Progenitor cell of endocrine pancreas (in vitro differentiated cells): ENCODE data around the gene CLCN6. TPM values are rescaled to one million over a fixed set of nuclear protein-coding genes. Genes with fewer than 3 reads are reported as not detected.

ENCODE experiments used
- DNase-seq: peaks from one replicate; pipeline ENCODE4 v3.0.0; 2021; ENCODE audit warnings: low spot score; ENCODE audit not compliant: unreplicated experiment
- H3K27ac Mint-ChIP-seq: 2 replicates; pipeline ENCODE4 v1.8.0; 2021; ENCODE audit warnings: mild to moderate bottlenecking, moderate library complexity, mixed read lengths
- H3K27me3 Mint-ChIP-seq: 2 replicates; pipeline ENCODE4 v1.8.0; 2021; ENCODE audit warnings: mixed read lengths
- H3K36me3 Mint-ChIP-seq: 2 replicates; pipeline ENCODE4 v1.8.0; 2022; ENCODE audit warnings: mixed read lengths; ENCODE audit not compliant: insufficient read depth
- H3K4me1 Mint-ChIP-seq: 2 replicates; pipeline ENCODE4 v1.8.0; 2021; ENCODE audit warnings: low read depth, mixed read lengths
- H3K4me3 Mint-ChIP-seq: 2 replicates; pipeline ENCODE4 v1.8.0; 2021; ENCODE audit warnings: low read depth, mild to moderate bottlenecking, moderate library complexity, mixed read lengths
- H3K9me3 Mint-ChIP-seq: 2 replicates; pipeline ENCODE4 v1.8.0; 2021; ENCODE audit warnings: low read depth, mixed read lengths
- CTCF ChIP-seq: fragments of 200-600 bp; sonication (generic); IDR thresholded peaks from one replicate; pipeline ENCODE4 v1.5.0; 2021; ENCODE audit warnings: antibody characterized with exemption, mild to moderate bottlenecking; ENCODE audit not compliant: unreplicated experiment
- total RNA-seq: library from RNA; stranded (reverse); gene quantifications from 2 replicates; pipeline ENCODE4 v1.2.1, GENCODE V29; 2021

CLCN6 gene
- total RNA-seq, 1 donor from 2014 or later = 44.3 TPM

GRCh38 chr1:11862890-11863289, 56.9 kb downstream of the CLCN6 start:
- no peak for TF ChIP-seq CTCF
- no peak overlapping the region for H3K27ac Mint-ChIP-seq
- no peaks in the 10 kb centered on the region for H3K36me3 Mint-ChIP-seq
- no peak for DNase-seq
- no peak overlapping the region for H3K4me3 Mint-ChIP-seq
- peaks cover 46% of the 10 kb centered on the region for H3K27me3 Mint-ChIP-seq
- H3K9me3 Mint-ChIP-seq = no peaks in the 10 kb centered on the region
- peaks cover 2% of the 10 kb centered on the region for H3K4me1 Mint-ChIP-seq

GRCh38 chr1:11868331-11868980, 62.5 kb downstream of the CLCN6 start:
- no peak for TF ChIP-seq CTCF
- Mint-ChIP-seq H3K9me3 (no peaks in the 10 kb centered on the region), H3K27me3 (peaks cover 4% of the 10 kb centered on the region), H3K4me3 (no peak overlapping the region), H3K36me3 (no peaks in the 10 kb centered on the region), H3K27ac (no peak overlapping the region), H3K4me1 (no peaks in the 10 kb centered on the region)
- no peak for DNase-seq

GRCh38 chr1:11869104-11869503, 63.1 kb downstream of the CLCN6 start:
- no peak overlapping the region for H3K27ac Mint-ChIP-seq
- no peak overlapping the region for H3K4me3 Mint-ChIP-seq
- H3K9me3 Mint-ChIP-seq = no peaks in the 10 kb centered on the region
- H3K27me3 Mint-ChIP-seq = peaks cover 4% of the 10 kb centered on the region
- TF ChIP-seq CTCF = no peak
- H3K36me3 Mint-ChIP-seq = no peaks in the 10 kb centered on the region
- no peaks in the 10 kb centered on the region for H3K4me1 Mint-ChIP-seq
- no peak for DNase-seq

GRCh38 chr1:11869650-11870207, 63.7 kb downstream of the CLCN6 start:
- no peak for TF ChIP-seq CTCF
- Mint-ChIP-seq H3K4me3 (no peak overlapping the region), H3K27ac (no peak overlapping the region), H3K36me3 (no peaks in the 10 kb centered on the region), H3K27me3 (peaks cover 2% of the 10 kb centered on the region), H3K4me1 (no peaks in the 10 kb centered on the region), H3K9me3 (no peaks in the 10 kb centered on the region)
- no peak for DNase-seq

- no peak for DNase-seq
- H3K4me3 Mint-ChIP-seq = no peak overlapping the region
- no peaks in the 10 kb centered on the region for H3K36me3 Mint-ChIP-seq
- no peak overlapping the region for H3K27ac Mint-ChIP-seq
- H3K4me1 Mint-ChIP-seq = no peaks in the 10 kb centered on the region
- H3K9me3 Mint-ChIP-seq = no peaks in the 10 kb centered on the region
- no peak for TF ChIP-seq CTCF
- peaks cover 5% of the 10 kb centered on the region for H3K27me3 Mint-ChIP-seq
Observed at GRCh38 chr1:11872545-11872944, 66.6 kb downstream of the CLCN6 start.
